Colon (tissue), 2 donors: ENCODE data around the gene SLC2A6.

ENCODE experiments used
- FAIRE-seq: peaks from 2 replicates; lab custom pipeline; 2012; peaks lifted over from hg19 to GRCh38; lab: Jason Lieb, UNC
- donor health status: control.
- donor health status: control.

The SLC2A6 gene

DNA sequence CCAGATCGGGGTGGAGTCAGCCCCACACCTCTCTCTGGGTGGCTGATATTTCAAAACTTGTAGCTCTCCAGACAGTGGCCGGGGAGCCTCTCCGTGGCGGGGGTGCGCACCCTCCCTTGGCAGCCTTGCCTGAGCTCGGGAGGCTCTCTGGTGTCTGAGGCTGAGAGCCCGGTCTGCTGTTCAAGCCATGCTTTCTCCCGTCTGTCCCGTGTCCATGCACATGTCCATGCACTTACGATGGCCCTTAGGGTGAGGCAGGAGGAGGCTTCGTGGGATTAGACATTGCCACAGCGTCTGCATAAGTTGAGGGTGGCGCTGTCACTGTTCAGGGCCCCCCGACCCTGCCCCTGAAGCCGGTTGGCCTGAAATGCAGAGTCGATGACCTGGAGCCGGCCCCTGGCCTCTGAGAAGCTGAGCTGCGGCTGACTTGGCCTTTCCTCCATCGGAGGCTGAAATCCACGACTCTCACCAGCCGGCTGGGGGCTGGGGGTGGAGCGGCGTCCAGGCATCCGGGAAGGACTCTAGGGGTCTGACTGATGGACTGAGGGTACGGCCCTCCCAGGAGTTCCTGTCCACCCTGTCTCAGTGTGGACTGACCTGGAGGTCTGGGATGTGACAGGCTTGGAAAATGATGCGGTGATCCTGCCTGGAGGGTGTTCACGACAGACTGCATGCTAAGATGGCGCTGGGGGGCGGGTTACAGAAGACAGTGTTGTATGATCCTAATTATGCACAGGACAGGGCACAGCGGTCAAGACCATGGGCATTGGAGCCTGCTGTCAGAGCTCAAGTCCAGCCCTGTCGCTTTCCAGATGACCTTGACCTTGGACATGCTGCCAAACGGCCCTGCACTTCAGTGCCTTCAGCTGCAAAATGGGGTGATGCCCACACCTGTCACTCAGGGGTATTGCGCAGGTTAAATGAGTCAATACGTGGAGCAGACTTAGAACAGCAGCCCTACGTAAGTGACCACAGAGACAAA lies 18.3 kb upstream of the SLC2A6 start:
- no peak for FAIRE-seq

- FAIRE-seq, result no peak
These were observed 16.7 kb upstream of the SLC2A6 start for GRCh38 chr9:133495327-133496293.

DNA sequence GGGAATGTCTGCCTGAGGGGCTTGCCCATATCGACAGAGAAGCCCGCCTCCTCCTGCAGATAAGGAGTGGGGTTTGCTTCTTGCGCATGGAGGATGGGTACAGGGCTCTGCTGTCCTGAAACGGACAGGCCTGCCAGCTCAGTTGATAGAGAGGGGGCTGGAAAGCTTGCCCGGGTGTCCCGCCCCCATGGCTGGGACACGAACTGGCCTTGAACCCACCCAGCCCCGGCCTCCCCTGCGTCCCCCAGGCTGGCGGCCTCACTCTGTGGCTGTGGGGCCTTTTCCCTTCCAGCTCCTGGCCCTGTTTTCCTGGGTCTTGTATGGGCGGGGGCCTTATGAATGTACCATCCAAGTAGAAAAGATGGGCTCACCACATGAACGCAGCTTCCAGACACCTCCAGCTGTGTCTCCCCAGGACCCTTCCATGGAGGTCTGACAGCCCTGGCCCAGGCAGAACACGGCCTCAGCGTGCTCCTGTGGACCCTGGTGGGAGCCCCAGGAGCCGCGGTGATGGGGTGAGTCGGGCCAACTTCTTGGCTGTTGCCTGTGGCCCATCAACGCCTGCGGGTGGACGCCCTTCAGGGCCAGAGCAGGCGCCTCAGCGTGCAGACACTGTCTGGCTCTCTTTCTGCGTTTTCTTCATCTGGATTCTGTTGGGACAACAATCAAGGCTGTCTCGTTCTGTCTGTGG lies 15.9 kb upstream of the SLC2A6 start:
- no peak for FAIRE-seq

DNA sequence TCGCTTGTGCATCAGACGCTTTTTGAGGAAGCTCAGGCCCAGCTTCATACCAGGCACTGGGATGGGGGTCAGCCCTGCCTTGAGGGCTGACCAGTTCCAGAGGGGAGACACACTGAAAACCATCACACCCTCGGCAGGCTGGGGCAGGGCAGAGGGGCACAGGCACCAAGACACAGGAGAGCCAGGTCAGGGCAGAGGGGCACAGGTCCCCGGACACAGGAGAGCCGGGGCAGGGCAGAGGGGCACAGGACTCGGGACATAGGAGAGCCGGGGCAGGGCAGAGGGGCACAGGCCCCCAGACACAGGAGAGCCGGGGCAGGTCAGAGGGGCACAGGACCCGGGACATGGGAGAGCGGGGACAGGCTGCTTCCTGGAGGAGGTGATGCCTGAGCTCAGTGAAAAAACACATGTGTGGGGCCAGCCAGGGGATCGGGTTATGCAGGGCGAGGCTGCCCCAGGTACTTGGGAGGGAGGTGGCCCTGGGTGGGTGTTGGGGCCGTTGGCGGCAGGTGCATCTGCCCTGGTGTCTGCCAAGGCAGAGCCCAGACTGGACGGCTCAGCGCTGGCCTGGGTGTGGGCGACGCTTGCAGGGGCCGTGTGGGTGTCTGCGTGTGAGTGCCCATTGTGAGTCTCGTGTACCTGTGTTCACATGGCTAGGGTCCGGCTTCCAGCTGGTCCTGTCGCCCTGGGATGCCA lies 15.1 kb upstream of the SLC2A6 start:
- FAIRE-seq, result no peak

DNA sequence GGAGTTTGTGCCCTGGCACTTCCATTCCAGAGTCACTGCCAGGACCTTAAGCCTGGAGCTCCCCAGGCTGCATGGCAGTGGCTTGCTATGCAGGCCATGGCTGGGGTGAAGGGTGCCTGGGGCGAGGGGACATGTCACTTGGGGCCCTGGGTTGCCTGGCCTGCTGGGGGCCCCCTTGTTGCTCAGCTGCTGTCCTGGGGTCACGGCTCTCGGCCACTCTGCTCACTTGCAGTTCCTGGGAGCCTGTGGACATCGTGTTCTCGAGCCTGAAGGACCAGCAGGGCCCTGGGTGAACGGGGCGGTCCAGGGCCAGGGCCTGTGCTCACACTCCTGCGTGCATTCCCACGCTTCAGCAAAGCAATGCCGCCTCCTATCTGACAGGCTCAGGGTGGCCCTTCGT lies 14.5 kb upstream of the SLC2A6 start:
- no peak for FAIRE-seq

GRCh38 chr9:133492061-133493021 lies 13.4 kb upstream of the SLC2A6 start:
- FAIRE-seq, result no peak

DNA sequence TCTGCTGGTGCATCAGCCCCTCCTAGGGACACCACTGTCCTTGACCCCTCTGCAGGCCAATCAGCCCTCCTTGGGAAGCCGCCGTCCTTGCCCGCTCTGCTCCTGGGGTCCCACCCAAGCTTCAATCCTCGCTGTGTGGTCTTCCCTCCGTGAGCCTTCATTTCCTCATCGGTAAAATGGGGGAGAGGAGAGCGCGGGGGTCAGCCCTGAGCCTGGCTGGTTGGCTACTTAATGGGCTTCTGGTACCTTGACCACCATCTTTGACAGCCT lies 12.7 kb upstream of the SLC2A6 start:
- FAIRE-seq, result no peak

GRCh38 chr9:133490865-133491655 lies 12.2 kb upstream of the SLC2A6 start:
- FAIRE-seq, result no peak

- FAIRE-seq, result no peak
These were observed 11.3 kb upstream of the SLC2A6 start for GRCh38 chr9:133490201-133490681.

- FAIRE-seq, result no peak
These were observed 10.6 kb upstream of the SLC2A6 start for GRCh38 chr9:133489253-133490190.

- no peak for FAIRE-seq
These were observed 9.9 kb upstream of the SLC2A6 start for GRCh38 chr9:133488686-133489252.

- no peak for FAIRE-seq
These were observed 8.4 kb upstream of the SLC2A6 start for GRCh38 chr9:133487331-133487725.

- no peak for FAIRE-seq
These were observed 6.8 kb upstream of the SLC2A6 start for GRCh38 chr9:133485531-133486260.

DNA sequence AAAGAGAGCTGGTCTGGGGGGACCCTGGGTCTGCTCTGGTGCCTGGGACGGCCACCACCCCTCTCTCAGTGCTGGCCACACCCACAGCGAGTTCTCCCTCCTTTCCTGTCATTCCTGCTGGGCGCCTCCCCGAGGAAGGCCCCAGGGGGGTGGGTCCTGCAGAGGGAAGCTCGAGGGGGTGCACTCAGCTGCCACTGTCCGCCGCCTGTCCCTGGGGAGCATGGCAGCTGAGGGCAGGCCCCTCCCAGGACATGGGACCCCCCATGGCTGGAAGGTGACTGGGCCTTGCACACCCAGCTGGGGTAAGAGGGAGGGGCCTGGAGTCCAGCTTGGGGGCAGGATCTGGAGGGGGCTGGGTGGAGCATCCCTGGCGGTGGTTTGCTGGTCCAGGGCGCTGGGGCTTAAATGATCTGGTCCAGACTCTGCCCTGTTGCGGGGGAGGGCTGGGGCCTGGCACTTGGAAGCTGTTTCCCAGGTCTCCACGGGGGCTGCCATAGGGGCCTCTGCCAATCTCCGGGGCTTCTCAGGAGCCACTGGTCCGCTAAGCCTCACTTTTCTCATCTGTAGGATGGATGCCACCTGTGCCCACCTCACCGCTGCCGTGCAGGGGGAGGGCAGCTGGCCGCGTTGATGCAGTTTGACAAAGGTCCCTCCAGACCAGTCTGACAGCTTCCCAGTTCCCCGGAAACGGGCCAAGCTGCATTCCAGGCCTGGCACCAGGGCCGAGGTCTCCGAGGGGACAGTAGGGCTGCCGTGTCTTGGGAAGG lies 6.0 kb upstream of the SLC2A6 start:
- FAIRE-seq, result no peak

- FAIRE-seq, result no peak
These were observed 4.7 kb upstream of the SLC2A6 start for GRCh38 chr9:133483611-133484010.

DNA sequence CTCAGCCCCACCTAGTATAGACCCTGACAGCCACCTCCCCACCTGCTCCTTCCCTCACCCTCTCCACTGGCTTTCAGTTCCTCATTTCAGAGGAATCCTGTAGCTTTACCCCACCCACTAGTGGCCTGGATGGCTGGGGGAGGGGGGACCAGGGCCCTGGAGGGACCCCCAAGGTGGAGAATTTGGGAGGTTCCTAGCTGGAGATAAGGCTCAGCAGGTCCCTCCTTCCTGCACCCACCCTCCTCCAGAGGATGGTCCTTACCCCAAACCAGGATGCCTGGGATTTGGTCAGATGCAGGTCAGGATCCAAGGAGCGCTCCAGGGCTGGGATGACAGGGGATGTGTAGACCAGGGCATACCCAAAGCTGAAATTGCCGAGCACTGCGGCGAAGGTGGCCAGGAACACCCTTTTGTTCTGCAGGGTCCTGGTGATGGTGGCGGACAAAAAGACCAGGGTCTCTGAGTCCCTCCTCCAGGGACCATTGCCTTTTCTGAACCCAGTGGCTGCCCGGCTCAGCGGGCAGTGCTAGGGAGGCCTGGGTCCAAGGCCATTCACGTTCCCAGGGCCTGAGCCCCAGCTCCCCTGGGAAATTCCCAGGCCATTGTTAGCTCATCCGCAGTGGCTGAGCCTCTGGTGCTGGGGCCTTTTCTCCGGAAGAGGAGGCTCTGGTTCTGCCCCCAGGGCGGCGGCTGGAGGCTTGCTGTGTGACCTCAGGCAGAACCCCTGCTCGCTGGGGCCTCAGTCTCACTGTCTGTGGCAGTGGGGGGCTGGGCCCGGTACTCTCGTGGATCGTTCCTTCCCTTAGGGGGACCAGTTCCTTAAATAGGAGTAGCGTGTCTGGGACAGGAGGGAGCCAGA lies 678 bp downstream of the SLC2A6 start:
- no peak for FAIRE-seq
